BLaER1 treated with 17β-estradiol and CSF1 and Interleukin-3, amounts not matched to agents 10 nM and 100 nM (cell line): ENCODE measurements around the gene ARHGAP15.

Experiments used
- H3K27ac ChIP-seq, 11 experiments: shearing (Covaris generic); formaldehyde crosslinking; 2 replicates each; pipeline ENCODE4 v1.8.1; 2022
- H3K27me3 ChIP-seq, 11 experiments: shearing (Covaris generic); formaldehyde crosslinking; 2 replicates each; pipeline ENCODE4 v1.8.1; 2022
- H3K36me3 ChIP-seq, 11 experiments: shearing (Covaris generic); formaldehyde crosslinking; 2 replicates each; pipeline ENCODE4 v1.8.1; 2022
- H3K4me1 ChIP-seq, 10 experiments: shearing (Covaris generic); formaldehyde crosslinking; 2 replicates each; pipeline ENCODE4 v1.8.1; 2022
- H3K4me2 ChIP-seq, 11 experiments: shearing (Covaris generic); formaldehyde crosslinking; 2 replicates each; pipeline ENCODE4 v1.8.1; 2022
- H3K4me3 ChIP-seq, 10 experiments: shearing (Covaris generic); formaldehyde crosslinking; 2 replicates each; pipeline ENCODE4 v1.8.1; 2022
- H3K9ac ChIP-seq, 11 experiments: shearing (Covaris generic); formaldehyde crosslinking; 2 replicates each; pipeline ENCODE4 v1.8.1; 2022
- H3K9me3 ChIP-seq, 11 experiments: shearing (Covaris generic); formaldehyde crosslinking; replicated peaks in 1 of 11; 2 replicates each; pipeline ENCODE4 v1.8.1; 2022
- H4K20me1 ChIP-seq, 11 experiments: shearing (Covaris generic); formaldehyde crosslinking; 2 replicates each; pipeline ENCODE4 v1.8.1; 2022
- Cebpa-rat ChIP-seq, 11 experiments: shearing (Covaris generic); IDR thresholded peaks; 2 replicates each; pipeline ENCODE4 v1.8.1; 2022

The ARHGAP15 gene

GRCh38 chr2:143519521-143519920 is 390.3 kb downstream of the ARHGAP15 start:
- peaks cover 11 to 69% (median 34%) of the 10 kb centered on the region in 11 experiments; a peak in 18 of 22 replicates for H3K36me3 ChIP-seq

DNA sequence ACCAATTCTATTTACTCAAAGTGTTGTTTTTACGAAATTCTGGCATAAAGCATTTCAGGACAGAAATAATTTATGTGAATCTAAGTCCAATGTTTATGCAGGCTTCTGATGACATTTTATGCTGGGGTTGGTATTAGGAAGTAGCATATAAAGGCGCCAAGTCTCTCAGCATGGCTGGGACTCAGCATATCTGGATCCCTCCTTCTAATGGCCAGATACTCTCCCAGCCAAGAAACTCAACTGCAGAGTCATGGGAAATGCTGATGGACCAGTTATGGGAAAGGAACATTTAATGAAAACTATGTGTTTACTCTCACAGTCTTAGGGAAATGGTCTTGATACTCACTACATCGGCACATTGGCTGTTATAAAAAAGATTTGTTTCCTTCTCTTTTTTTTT is 392.2 kb downstream of the ARHGAP15 start:
- H3K27ac ChIP-seq: no peak overlapping the region
- no peak overlapping the region for H3K4me3 ChIP-seq
- H3K9me3 ChIP-seq: no peaks in the 10 kb centered on the region
- no peak overlapping the region for H3K9ac ChIP-seq
- peaks cover 7 to 61% (median 30%) of the 10 kb centered on the region in 11 experiments; a peak in 17 of 22 replicates for H3K36me3 ChIP-seq
- H3K4me1 ChIP-seq: peaks cover 10 to 24% (median 13%) of the 10 kb centered on the region in 10 experiments; a peak in 17 of 20 replicates
- no peaks in the 10 kb centered on the region for H3K27me3 ChIP-seq
- no peak for TF ChIP-seq Cebpa-rat (IDR thresholded peaks at IDR 0.05)
- no peaks in the 10 kb centered on the region for H4K20me1 ChIP-seq
- no peak overlapping the region for H3K4me2 ChIP-seq

More at GRCh38 chr2:143519521-143519920, 390.3 kb downstream of the ARHGAP15 start:
- Histone ChIP-seq H3K27ac (no peak overlapping the region), H3K4me1 (peaks cover 0 to 6% (median 0%) of the 10 kb centered on the region in 10 experiments; a peak in 5 of 20 replicates), H3K9me3 (peaks cover 0 to 4% (median 0%) of the 10 kb centered on the region in 11 experiments; a peak in 4 of 22 replicates), H3K4me2 (no peak overlapping the region), H3K27me3 (no peaks in the 10 kb centered on the region), H3K9ac (no peak overlapping the region), H4K20me1 (no peaks in the 10 kb centered on the region), H3K4me3 (no peak overlapping the region)
- no peak for TF ChIP-seq Cebpa-rat (IDR thresholded peaks at IDR 0.05)

GRCh38 chr2:143522699-143523098 is 393.5 kb downstream of the ARHGAP15 start:
- Histone ChIP-seq H3K27me3 (no peaks in the 10 kb centered on the region), H3K9ac (no peak overlapping the region), H3K4me1 (peaks cover 10 to 32% (median 13%) of the 10 kb centered on the region in 10 experiments; a peak in 17 of 20 replicates), H3K36me3 (peaks cover 7 to 57% (median 30%) of the 10 kb centered on the region in 11 experiments; a peak in 17 of 22 replicates), H3K27ac (no peak overlapping the region), H3K4me3 (no peak overlapping the region), H3K4me2 (no peak overlapping the region), H4K20me1 (no peaks in the 10 kb centered on the region), H3K9me3 (no peaks in the 10 kb centered on the region)
- TF ChIP-seq Cebpa-rat (IDR thresholded peaks at IDR 0.05): no peak

- H3K9ac ChIP-seq: no peak overlapping the region
- H3K4me2 ChIP-seq: no peak overlapping the region
- H4K20me1 ChIP-seq: no peaks in the 10 kb centered on the region
- peaks cover 10 to 32% (median 13%) of the 10 kb centered on the region in 10 experiments; a peak in 17 of 20 replicates for H3K4me1 ChIP-seq
- TF ChIP-seq Cebpa-rat (IDR thresholded peaks at IDR 0.05): no peak
- H3K27ac ChIP-seq: no peak overlapping the region
- H3K36me3 ChIP-seq: peaks cover 3 to 42% (median 22%) of the 10 kb centered on the region in 11 experiments; a peak in 17 of 22 replicates
- no peak overlapping the region for H3K4me3 ChIP-seq
- no peaks in the 10 kb centered on the region for H3K9me3 ChIP-seq
- no peaks in the 10 kb centered on the region for H3K27me3 ChIP-seq
Measured at GRCh38 chr2:143524119-143524553, 394.9 kb downstream of the ARHGAP15 start.

DNA sequence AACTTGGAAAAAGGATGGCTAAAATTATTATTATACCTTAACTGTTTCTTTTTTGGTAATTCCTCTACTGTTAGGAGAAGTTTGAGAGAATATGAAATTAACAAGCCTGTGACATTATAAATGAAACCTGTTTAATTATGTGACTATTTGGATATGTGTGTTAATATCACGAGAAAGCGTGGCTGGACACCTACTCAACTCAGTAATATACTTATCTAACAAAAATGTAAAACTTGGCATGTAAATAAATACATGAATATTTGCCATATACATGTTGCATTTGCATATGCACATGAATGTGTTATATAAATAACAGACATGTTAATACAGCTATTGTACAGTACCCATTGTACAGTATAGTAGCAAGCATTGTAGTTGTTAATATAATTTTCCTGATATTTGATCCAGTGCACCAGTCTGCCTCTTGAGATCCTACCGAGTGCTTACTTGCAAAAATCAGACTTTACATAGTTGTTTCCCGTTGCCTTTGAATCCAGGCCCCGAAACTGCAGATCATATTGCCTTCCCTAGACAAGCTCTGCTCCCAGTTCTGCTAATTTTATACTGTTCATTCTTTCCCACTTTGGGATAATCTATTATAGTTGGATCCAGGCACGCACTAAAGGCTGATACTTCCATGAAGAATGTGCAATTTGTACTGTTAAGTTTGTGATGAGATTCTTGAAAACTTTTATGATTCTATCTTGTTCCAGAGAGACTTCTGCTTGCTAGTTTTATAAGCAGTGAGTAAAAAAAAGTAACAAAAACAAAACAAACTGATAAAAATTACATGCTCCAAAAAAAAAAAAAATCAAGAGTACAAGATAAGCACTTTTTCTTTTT is 395.6 kb downstream of the ARHGAP15 start:
- no peak overlapping the region; a peak in 1 of 22 replicates for H3K27ac ChIP-seq
- no peaks in the 10 kb centered on the region for H3K9me3 ChIP-seq
- no peaks in the 10 kb centered on the region for H3K27me3 ChIP-seq
- peak overlapping the region in 7 of 11 experiments; percentile 6 to 43 (median 27); a peak in 10 of 22 replicates for H3K4me2 ChIP-seq
- H3K4me3 ChIP-seq: no peak overlapping the region
- H3K4me1 ChIP-seq: peaks cover 10 to 32% (median 13%) of the 10 kb centered on the region in 10 experiments; a peak in 17 of 20 replicates
- no peaks in the 10 kb centered on the region for H4K20me1 ChIP-seq
- no peak overlapping the region for H3K9ac ChIP-seq
- peaks cover 3 to 41% (median 16%) of the 10 kb centered on the region in 11 experiments; a peak in 13 of 22 replicates for H3K36me3 ChIP-seq
- TF ChIP-seq Cebpa-rat (IDR thresholded peaks at IDR 0.05): no peak

- peaks cover 3 to 35% (median 11%) of the 10 kb centered on the region in 11 experiments; a peak in 11 of 22 replicates for H3K36me3 ChIP-seq
- peak overlapping the region in 1 of 11 experiments; percentile 55; a peak in 2 of 22 replicates for H3K9ac ChIP-seq
- no peak for TF ChIP-seq Cebpa-rat (IDR thresholded peaks at IDR 0.05)
- H3K27me3 ChIP-seq: no peaks in the 10 kb centered on the region
- H3K4me3 ChIP-seq: no peak overlapping the region
- H3K27ac ChIP-seq: no peak overlapping the region; a peak in 1 of 22 replicates
- H3K9me3 ChIP-seq: no peaks in the 10 kb centered on the region
- no peaks in the 10 kb centered on the region for H4K20me1 ChIP-seq
- H3K4me1 ChIP-seq: peaks cover 10 to 32% (median 13%) of the 10 kb centered on the region in 10 experiments; a peak in 17 of 20 replicates
- peak overlapping the region in 9 of 11 experiments; percentile 2 to 60 (median 26); a peak in 13 of 22 replicates for H3K4me2 ChIP-seq
Measured at GRCh38 chr2:143525402-143525860, 396.2 kb downstream of the ARHGAP15 start.

- Histone ChIP-seq H3K9ac (no peak overlapping the region), H3K4me1 (peaks cover 10 to 32% (median 13%) of the 10 kb centered on the region in 10 experiments; a peak in 17 of 20 replicates), H3K4me3 (no peak overlapping the region), H4K20me1 (no peaks in the 10 kb centered on the region), H3K36me3 (peaks cover 0 to 30% (median 5%) of the 10 kb centered on the region in 11 experiments; a peak in 6 of 22 replicates), H3K4me2 (no peak overlapping the region), H3K27ac (no peak overlapping the region), H3K27me3 (no peaks in the 10 kb centered on the region), H3K9me3 (no peaks in the 10 kb centered on the region)
- no peak for TF ChIP-seq Cebpa-rat (IDR thresholded peaks at IDR 0.05)
Measured at GRCh38 chr2:143526498-143526897, 397.3 kb downstream of the ARHGAP15 start.

- Histone ChIP-seq H3K9ac (no peak overlapping the region), H3K4me2 (no peak overlapping the region), H4K20me1 (no peaks in the 10 kb centered on the region), H3K4me3 (no peak overlapping the region), H3K36me3 (peaks cover 0 to 24% (median 0%) of the 10 kb centered on the region in 11 experiments; a peak in 4 of 22 replicates), H3K27ac (no peak overlapping the region), H3K4me1 (peaks cover 10 to 32% (median 13%) of the 10 kb centered on the region in 10 experiments; a peak in 17 of 20 replicates), H3K27me3 (no peaks in the 10 kb centered on the region), H3K9me3 (no peaks in the 10 kb centered on the region)
- no peak for TF ChIP-seq Cebpa-rat (IDR thresholded peaks at IDR 0.05)
Measured at GRCh38 chr2:143528021-143528420, 398.8 kb downstream of the ARHGAP15 start.
